ENCODE measurements around the gene NME9. TPM values are rescaled to one million over a fixed set of nuclear protein-coding genes. Genes with fewer than 3 reads are reported as not detected.

NME9 gene
- total and polyA plus RNA-seq, 10 of the 15 experiments (the other 5 are each of a cell fraction or from before 2014, with no cell fraction given) = 0.09 to 0.68 (median 0.22) TPM; not detected in 6

DNA sequence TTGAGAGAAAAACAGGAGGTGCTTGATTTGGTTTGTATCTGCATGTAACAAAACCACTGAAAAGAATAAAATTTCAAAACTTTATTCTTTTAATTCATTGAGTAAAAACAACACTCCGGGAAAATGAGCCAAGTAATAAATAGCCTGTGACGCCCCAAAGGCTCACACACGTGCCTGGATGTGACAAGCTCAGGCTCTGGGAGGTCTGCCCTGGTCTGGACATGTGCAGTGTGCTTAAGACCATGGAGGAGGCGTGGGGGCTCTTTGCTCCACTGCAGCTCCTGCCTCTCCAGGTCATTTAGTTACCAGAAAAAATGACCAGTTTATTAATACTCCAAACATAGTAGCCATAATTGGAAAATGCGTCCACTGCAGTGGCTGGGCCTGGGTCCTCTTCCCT lies 8.6 kb upstream of the NME9 start:
- ATAC-seq = no peak
- Histone ChIP-seq H3K27ac (ENCODE audit: control insufficient read depth, insufficient read depth) (no peak overlapping the region), H4K20me1 (ENCODE audit: control insufficient read depth, insufficient read depth) (peaks cover 2% of the 10 kb centered on the region; the same call in 1 of the 2 replicates), H3K9ac (ENCODE audit: control insufficient read depth, insufficient read depth, low read length) (no peak overlapping the region), H3K36me3 (ENCODE audit: control insufficient read depth in 2 of 2, insufficient read depth in 2 of 2, low read length in 1 of 2) (no peaks in the 10 kb centered on the region), H3K4me2 (ENCODE audit: control insufficient read depth, insufficient read depth) (no peak overlapping the region), H2AFZ (ENCODE audit: control insufficient read depth, low read depth, low read length) (no peak overlapping the region), H3K27me3 (replicated peaks in 1 of 2; ENCODE audit: control insufficient read depth in 2 of 2, insufficient read depth in 2 of 2, low read length in 1 of 2) (peaks cover 0 to 4% of the 10 kb centered on the region in 2 experiments; a peak in 3 of 4 replicates), H3K4me1 (ENCODE audit: control insufficient read depth, insufficient read depth, low read length) (no peaks in the 10 kb centered on the region), H3K4me3 (no peak overlapping the region), H3K9me3 (replicated peaks; ENCODE audit: control insufficient read depth, insufficient read depth, low read length) (no peaks in the 10 kb centered on the region), H3K79me2 (ENCODE audit: control insufficient read depth, insufficient read depth, low read length) (no peaks in the 10 kb centered on the region)
- FAIRE-seq = no peak
- no peak for DNase-seq (ENCODE audit: low read depth, low spot score)
- in situ Hi-C loops (cut with MboI) = no loop called here
- ChIA-PET RAD21 (ENCODE audit: unreplicated experiment) (no interaction called here), CTCF (no interaction called here), SMC1A (ENCODE audit: uncharacterized antibody, unreplicated experiment) (no interaction called here), POLR2A (no interaction called here)
- BruUV-seq (replicated peaks) = no TSS peak
- TF ChIP-seq YBX1 (IDR thresholded peaks at IDR 0.05) (no peak), SRF (IDR thresholded peaks at IDR 0.05; ENCODE audit: low read depth in 2 of 2, low read length in 2 of 2) (no peak), MTA2 (IDR thresholded peaks at IDR 0.05; ENCODE audit: low read depth) (no peak), KDM1A (IDR thresholded peaks at IDR 0.05; ENCODE audit: borderline replicate concordance) (no peak)
- TF ChIP-seq, protein P1, sequence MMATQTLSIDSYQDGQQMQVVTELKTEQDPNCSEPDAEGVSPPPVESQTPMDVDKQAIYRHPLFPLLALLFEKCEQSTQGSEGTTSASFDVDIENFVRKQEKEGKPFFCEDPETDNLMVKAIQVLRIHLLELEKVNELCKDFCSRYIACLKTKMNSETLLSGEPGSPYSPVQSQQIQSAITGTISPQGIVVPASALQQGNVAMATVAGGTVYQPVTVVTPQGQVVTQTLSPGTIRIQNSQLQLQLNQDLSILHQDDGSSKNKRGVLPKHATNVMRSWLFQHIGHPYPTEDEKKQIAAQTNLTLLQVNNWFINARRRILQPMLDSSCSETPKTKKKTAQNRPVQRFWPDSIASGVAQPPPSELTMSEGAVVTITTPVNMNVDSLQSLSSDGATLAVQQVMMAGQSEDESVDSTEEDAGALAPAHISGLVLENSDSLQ (IDR thresholded peaks at IDR 0.05) = no peak
- intact Hi-C loops (cut with micrococcal nuclease; ENCODE audit: unreplicated experiment) = no loop called here
- WGBS (ENCODE audit: insufficient coverage, insufficient replicate concordance, low lambda C conversion rate, missing lambda C conversion rate) = 15% methylated on average over 5 of the region's 5 CpGs

- H4K20me1 ChIP-seq (ENCODE audit: control insufficient read depth, insufficient read depth) = peaks cover 2% of the 10 kb centered on the region; the same call in 1 of the 2 replicates
- ATAC-seq = no peak
- no peak for FAIRE-seq
- RAD21 ChIA-PET (ENCODE audit: unreplicated experiment) = no interaction called here
- no TSS peak for BruUV-seq (replicated peaks)
- H3K79me2 ChIP-seq (ENCODE audit: control insufficient read depth, insufficient read depth, low read length) = no peaks in the 10 kb centered on the region
- no peak overlapping the region for H2AFZ ChIP-seq (ENCODE audit: control insufficient read depth, low read depth, low read length)
- CTCF ChIA-PET = no interaction called here
- no peaks in the 10 kb centered on the region for H3K36me3 ChIP-seq (ENCODE audit: control insufficient read depth in 2 of 2, insufficient read depth in 2 of 2, low read length in 1 of 2)
- WGBS (ENCODE audit: insufficient coverage, insufficient replicate concordance, low lambda C conversion rate, missing lambda C conversion rate) = 50% methylated on average over 4 of the region's 4 CpGs
- no peaks in the 10 kb centered on the region for H3K9me3 ChIP-seq (replicated peaks; ENCODE audit: control insufficient read depth, insufficient read depth, low read length)
- no peaks in the 10 kb centered on the region for H3K4me1 ChIP-seq (ENCODE audit: control insufficient read depth, insufficient read depth, low read length)
- H3K4me3 ChIP-seq = no peak overlapping the region
- no peak overlapping the region for H3K4me2 ChIP-seq (ENCODE audit: control insufficient read depth, insufficient read depth)
- SMC1A ChIA-PET (ENCODE audit: uncharacterized antibody, unreplicated experiment) = no interaction called here
- POLR2A ChIA-PET = interaction anchor here (0.7 kb wide), 1 partner anchor 166 kb away, joined by 3 read pairs; no protein-coding TSS in a partner anchor
- peaks cover 0 to 4% of the 10 kb centered on the region in 2 experiments; a peak in 3 of 4 replicates for H3K27me3 ChIP-seq (replicated peaks in 1 of 2; ENCODE audit: control insufficient read depth in 2 of 2, insufficient read depth in 2 of 2, low read length in 1 of 2)
- intact Hi-C loops (cut with micrococcal nuclease; ENCODE audit: unreplicated experiment) (no loop called here), in situ Hi-C loops (cut with MboI) (no loop called here)
- no peak overlapping the region for H3K27ac ChIP-seq (ENCODE audit: control insufficient read depth, insufficient read depth)
- no peak overlapping the region for H3K9ac ChIP-seq (ENCODE audit: control insufficient read depth, insufficient read depth, low read length)
- no peak for DNase-seq (ENCODE audit: low read depth, low spot score)
- TF ChIP-seq RFX5 (IDR thresholded peaks at IDR 0.05; ENCODE audit: low read depth, low read length) (no peak), ETV6 (conservative IDR thresholded peaks at IDR 0.05 in 1 of 2, IDR thresholded peaks at IDR 0.05 in 1 of 2; ENCODE audit: borderline replicate concordance in 1 of 2, low read depth in 1 of 2) (no peak), NRF1 (conservative IDR thresholded peaks at IDR 0.05; ENCODE audit: low read depth, low read length) (no peak), BCL11A (IDR thresholded peaks at IDR 0.05; ENCODE audit: low read depth, low read length) (no peak), FOXM1 (IDR thresholded peaks at IDR 0.05; ENCODE audit: low read depth, low read length) (no peak), ZSCAN29 (IDR thresholded peaks at IDR 0.05) (no peak), BHLHE40 (IDR thresholded peaks at IDR 0.05; ENCODE audit: borderline replicate concordance in 1 of 2, low read depth in 2 of 2, low read length in 1 of 2) (no peak), REST (IDR thresholded peaks at IDR 0.05; ENCODE audit: low read depth, low read length) (no peak), NR2C1 (IDR thresholded peaks at IDR 0.05) (no peak), SP1 (IDR thresholded peaks at IDR 0.05; ENCODE audit: low read depth, low read length) (no peak)
These were observed 6.9 kb upstream of the NME9 start for GRCh38 chr3:138336454-138336999.

All from GM12878 (cell line).